Measurements from ENCODE around the gene TCP11L1.
A peak's percentile ranks its signal among the peaks of the same experiment; 100 is the strongest.
"Not testable (repeated sequence)": the region's sequence is repeated elsewhere in the genome, so short reads cannot be mapped to it uniquely, and the experiment has no call there.

TCP11L1 gene

DNA sequence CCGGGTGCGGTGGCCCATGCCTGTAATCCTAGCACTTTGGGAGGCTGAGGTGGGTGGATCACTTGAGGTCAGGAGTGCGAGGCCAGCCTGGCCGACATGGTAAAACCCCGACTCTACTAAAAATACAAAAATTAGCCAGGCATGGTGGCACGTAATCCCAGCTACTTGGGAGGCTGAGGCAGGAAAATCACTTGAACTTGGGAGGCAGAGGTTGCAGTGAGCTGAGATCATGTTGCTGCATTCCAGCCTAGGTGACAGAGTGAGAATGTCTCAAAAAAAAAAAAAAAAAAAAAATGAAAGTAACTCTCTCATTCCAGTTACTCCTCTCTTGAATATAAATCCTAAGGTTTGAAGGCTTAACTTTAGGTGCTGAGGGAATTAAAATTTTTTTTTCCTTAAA is 10.2 kb upstream of the TCP11L1 start:
- DNase-seq (ENCODE audit: low read depth in 2 of 2), result not testable (repeated sequence)

DNA sequence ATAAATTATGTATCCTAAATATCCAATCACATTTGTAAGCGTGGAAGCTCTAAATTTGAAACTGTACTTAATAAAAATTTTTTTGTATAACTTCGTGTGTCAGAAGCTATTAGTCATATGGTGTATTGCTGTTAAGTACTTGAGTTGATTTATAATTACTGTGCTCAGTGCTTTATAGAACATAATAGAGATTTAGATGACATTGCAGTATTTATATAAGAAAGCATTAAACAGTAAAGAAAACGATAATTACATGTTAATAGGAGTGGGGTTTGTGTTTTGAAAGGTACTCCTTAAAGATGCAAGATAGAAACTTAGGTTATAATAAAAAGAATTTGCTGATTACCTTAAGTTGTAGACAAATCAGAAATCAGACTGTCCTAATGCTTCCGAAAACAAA is 5.9 kb upstream of the TCP11L1 start:
- no peak for DNase-seq (ENCODE audit: low read depth in 2 of 2)

DNA sequence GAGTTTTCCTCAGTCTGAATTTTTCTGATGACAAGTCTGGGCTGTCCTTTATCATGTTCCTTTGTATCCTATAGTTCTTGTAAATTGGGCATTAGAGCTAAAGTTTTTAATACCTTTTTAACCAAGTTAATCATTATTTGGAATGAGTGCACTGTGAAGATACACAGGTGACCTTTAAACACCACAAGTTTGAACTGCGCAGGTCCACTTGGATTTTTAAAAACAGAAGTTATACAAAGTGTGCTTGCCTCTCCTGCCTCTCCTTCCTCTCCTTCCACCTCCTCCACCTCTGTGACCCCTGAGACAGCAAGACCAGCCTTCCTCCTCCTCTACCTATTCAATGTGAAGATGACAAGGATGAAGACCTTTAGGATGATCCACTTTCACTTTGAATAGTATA is 4.4 kb upstream of the TCP11L1 start:
- no peak for DNase-seq (ENCODE audit: low read depth in 2 of 2)

DNA sequence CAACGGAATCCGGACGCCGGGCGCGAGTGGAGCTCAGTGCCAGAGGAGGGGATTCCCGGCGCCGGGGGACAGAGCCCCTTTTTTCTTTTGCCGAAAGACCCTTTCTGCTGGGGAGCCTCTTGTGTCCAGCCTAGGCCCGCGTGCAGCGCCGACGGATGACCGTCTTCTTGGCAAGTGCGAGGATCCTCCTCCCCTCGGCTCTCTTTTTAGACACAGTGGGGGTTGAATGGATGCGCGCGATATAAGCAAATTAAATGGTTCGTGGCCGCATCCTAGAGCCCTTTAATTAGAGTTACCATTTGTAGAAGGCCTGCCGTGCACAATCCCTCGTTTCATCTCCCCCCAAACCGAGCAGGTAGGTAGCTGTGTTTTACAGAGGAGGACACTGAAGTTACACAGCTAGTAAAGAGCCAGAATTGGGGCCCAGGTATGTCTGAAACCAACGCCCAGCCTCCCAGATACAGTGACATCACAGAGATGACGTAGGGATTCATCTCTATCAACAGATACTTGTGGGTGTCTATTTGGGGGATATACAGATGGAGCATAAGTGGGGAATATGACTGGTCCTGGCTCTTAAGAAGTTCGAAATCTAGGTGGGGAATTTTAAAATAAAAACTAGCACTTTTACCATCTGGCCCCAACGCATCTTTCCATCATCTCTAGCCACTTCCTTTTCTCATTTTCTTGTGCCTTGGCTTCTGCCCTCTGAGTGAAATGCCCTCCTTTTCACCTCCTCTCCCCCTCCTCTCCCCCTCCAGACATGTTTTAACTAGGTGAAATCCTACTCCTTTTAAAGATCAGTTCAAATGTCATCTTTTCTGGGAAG is 875 bp downstream of the TCP11L1 start:
- peak in 1 of 2 donors; percentile 7 for DNase-seq (ENCODE audit: low read depth in 2 of 2)

DNA sequence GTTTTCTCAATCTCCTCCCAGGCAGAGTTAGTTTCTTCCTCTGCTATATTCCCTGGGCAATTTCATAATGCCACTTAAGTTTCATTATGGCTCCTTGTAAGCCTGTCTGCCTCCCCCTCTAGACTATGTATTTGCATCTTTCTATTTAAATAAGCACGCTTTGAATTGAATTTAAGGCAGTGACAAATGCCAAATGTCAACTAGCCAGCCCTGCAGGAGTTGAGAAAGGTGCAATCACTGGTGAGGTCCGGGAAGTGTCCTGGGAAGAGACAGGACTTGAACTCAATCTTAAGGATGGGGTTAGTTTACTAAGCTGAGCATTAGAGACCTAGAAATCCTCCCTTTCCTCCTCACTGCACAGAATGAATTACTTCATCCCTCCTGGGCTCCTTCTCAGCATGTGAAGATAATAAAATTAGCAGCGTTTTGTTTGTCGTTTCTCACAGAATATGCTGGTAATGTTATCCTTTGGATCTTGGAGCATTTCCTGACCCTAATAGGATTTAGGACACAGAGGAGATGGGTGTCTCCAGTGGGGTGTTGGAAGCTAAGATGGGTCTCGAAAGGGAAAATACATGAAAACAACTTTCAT is 1.6 kb downstream of the TCP11L1 start:
- DNase-seq (ENCODE audit: low read depth in 2 of 2), result no peak

DNA sequence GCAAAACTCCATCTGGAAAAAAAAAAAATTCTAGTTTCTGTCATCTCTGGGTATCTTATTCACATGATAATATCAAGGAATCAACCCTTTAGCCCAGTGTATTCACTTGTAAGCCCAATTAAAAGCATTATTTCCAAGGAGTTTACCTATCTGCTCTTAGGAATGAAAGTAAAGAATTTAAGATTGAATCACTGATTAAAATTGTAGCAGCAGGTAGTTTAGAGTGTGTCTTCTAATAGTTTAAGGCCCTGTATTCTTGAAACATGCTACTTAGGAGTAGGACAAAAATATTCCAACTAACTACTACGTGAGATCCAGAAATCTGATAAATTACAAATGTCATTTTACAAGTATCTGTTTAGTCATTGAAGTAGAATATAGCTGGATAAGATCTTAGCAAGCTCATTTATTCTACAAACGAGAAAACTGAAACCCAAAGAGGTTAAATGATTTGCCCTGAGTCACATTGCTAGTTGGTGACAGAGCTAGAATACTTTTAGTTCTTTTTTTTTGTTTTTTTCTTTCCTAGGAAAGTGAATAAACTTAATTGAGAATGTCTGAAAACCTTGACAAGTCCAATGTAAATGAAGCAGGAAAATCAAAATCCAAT is 4.0 kb downstream of the TCP11L1 start:
- DNase-seq (ENCODE audit: low read depth in 2 of 2), result no peak

DNA sequence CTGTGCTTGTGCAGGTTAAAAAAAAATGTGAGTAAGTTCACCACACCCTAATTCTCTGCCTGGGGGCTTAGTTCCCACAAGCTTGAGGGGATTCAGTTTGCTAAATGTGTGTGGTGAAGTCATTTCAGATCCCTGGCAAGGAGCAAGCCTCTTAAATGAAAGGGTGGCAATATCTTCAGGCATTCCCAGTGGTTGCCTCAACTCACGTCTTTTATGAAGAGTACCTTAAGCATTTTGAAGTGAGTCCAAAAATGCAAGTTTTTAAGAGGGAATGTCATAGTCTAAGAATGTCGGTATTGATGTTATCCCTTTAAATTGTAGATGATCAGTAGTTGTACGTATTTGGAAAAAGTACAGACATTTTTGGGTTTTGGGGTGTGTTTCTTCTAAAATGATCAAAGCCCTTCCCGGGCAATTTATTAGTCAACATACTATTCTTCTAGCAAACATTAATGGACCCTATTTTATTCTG is 4.9 kb downstream of the TCP11L1 start:
- DNase-seq (ENCODE audit: low read depth in 2 of 2), result no peak

GRCh38 chr11:33045551-33046255 is 6.3 kb downstream of the TCP11L1 start:
- no peak for DNase-seq (ENCODE audit: low read depth in 2 of 2)

- not testable (repeated sequence) for DNase-seq (ENCODE audit: low read depth in 2 of 2)
These were observed 9.3 kb downstream of the TCP11L1 start for GRCh38 chr11:33048701-33049100.

DNA sequence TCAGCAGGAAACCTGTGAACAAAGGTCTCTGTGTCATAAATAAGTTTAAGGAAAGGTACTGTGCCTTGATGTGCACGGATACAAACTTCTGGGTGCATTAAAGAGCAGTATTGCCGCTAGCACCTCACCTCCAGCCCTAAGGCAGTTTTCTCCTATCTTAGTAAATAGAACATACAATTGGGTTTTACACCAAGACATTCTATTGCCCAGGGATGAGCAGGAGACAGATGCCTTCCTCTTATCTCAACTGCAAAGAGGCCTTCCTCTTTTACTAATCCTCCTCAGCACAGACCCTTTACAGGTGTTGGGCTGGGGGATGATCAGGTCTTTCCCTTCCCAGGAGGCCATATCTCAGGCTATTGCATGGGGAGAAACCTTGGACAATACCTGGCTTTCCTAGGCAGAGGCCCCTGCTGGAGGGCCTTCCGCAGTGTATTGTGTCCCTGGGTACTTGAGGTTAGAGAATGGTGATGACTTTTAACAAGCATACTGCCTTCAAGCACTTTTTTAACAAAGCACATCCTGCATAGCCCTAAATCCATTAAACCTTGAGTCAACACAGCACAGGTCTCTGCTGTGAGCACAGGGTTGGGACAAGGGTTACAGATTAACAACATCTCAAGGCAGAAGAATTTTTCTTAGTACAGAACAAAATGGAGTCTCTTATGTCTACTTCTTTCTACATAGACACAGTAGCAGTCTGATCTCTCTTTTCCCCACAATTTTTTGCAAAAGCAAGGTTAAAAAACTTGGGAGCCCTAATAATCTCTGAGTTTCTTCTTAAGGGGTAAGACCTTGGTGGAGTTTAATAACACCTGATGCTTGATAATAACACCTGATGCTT is 10.4 kb downstream of the TCP11L1 start:
- not testable (repeated sequence) for DNase-seq (ENCODE audit: low read depth in 2 of 2)

DNA sequence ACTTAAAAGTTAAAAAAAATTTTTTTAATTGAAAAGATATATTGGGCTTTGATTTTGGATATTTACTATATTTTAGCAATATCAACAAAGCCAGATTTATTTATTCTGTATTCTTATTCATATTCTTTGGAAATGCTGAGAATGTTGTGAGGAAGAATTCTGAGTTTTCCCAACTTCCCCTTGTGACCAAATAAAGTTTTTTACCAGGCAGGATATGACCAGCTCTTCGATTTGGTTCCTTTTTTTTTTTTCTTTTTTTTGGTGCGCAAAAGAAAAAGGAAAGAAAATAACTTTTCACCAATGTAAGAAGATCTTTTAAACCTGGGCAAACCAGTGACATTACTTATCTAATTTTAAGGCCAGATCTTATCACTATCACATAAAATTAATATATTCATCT is 12.9 kb downstream of the TCP11L1 start:
- no peak for DNase-seq (ENCODE audit: low read depth in 2 of 2)

DNA sequence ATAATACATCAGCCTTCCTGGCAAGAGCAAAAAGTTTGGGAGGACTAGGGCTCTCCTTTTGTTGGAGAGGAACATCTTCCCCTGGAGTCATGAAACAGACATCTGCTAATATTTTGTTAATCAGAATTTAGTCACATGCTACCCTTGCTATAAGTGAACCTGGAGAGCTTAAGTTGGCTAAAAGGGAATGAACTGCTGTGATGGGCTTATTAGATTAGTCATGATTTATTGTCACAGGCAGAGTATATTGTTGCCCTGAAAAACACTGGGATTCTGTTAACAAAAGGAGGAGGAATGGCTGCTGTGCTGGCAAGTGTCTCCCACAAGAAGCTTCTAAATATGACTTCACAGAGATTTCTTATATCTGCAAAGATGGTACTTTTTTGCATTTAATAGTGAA is 16.0 kb downstream of the TCP11L1 start:
- DNase-seq (ENCODE audit: low read depth in 2 of 2), result no peak

DNA sequence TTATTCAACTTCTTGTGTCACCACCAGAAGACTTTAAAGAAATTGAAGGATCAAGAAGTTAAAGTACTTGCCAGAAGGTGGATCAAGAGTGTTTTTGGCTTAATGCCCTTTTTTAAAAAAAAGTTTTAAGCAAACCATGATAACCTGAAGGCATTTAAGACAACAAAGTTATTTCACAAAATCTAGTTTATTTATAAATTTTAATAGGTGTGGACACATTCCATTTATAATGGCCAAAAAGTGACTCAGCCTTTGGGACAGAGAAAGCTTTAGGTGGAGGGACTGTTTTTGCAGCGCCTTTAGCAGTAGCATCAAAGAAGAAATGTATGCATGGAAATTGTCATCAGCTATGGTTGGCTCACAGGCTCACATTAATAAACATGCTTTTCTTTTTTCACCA is 17.9 kb downstream of the TCP11L1 start:
- no peak for DNase-seq (ENCODE audit: low read depth in 2 of 2)

DNA sequence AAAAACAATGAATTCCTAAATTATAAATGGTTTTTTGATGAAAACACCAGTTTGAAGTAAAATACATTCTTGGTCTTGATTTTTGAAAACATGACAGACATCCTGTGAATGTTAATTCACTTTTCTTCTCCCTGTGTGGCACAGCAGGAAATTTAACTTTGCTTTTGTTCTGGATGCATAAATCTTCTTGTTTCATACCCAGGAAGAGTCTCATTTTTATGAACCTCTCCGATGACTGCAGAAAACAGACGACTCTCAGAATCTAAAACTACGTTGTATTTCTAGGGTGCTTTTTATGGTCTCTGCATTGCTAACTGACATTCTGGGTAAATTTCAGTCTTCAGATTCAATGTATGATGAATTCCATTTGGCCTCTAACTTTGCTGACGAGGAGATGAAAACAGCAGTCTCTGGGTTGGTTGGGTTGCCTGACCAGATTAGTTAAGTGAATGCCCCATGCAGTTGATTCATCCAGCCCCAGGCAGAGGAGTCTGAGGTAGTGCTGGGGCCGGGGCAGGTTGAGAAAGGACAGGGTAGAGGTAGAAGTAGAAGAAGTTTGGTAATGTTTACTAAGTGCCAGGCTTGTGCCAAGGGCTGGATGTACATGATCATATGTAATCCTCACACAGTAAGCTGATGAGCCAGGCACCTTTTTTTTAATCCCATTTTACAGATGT is 20.1 kb downstream of the TCP11L1 start:
- DNase-seq (ENCODE audit: low read depth in 2 of 2), result no peak

DNA sequence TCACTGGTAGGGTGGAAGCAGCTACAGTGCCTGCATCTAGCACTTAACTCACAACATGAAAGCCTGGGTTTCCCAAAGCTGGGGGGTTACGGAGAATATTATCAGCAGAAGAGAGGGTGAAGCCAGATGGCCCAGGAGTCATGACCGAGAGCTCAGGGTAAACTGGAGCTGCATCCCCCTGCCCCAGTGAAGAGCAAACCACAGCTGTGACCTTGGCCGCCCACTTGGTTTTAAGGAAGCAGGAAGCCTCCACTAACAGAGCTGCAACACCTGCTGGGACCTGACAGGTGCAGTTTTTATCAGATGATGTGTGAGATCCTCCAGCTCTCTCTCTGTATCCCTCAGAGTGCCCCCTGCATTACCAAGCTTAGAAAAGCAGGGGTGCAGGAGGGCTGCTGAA is 20.9 kb downstream of the TCP11L1 start:
- DNase-seq (ENCODE audit: low read depth in 2 of 2), result no peak

DNA sequence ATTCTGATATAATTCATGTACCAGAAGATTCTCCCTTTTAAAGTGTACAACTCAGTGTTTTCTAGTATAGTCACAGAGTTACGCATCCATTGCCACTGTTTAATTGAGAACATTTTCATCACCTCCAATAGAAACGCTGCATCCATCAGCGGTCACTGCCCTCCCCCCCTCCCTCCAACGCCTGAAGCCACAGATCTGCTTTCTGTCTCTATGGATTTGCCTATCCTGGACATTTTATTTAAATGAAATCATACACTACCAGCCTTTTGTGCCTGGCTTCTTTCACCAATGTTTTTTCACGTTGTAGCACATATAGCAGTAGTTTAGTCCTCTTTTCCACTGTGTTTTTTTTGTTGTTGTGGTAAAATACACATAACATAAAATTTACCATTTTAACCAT is 22.8 kb downstream of the TCP11L1 start:
- no peak for DNase-seq (ENCODE audit: low read depth in 2 of 2)

- DNase-seq (ENCODE audit: low read depth in 2 of 2), result no peak
These were observed 24.0 kb downstream of the TCP11L1 start for GRCh38 chr11:33063326-33063881.

- DNase-seq (ENCODE audit: low read depth in 2 of 2), result no peak
These were observed 24.9 kb downstream of the TCP11L1 start for GRCh38 chr11:33064033-33064825.

GRCh38 chr11:33064866-33065265 is 25.5 kb downstream of the TCP11L1 start:
- no peak for DNase-seq (ENCODE audit: low read depth in 2 of 2)

Measured in stimulated activated CD8-positive, alpha-beta memory T cell treated with anti-CD3 and anti-CD28 coated beads, Interleukin-15, amount 100 ng/mL, for 4 hours (primary cell).